PC-3 (cell line): ENCODE results near the gene AUTS2. TPM values are rescaled to one million over a fixed set of nuclear protein-coding genes. Genes with fewer than 3 reads are reported as not detected.

Experiments
- ATAC-seq: fragments of 200-7000 bp; cut with Tn5 transposase; 2 replicates; pipeline ENCODE4 v1.9.1; 2020; ENCODE audit warnings: mild to moderate bottlenecking, moderate library complexity
- BruUV-seq: library from RNA; stranded (reverse); fragments of 400-500 nt; replicated peaks from 2 replicates; lab custom pipeline; 2021; lab: Mats Ljungman, UMichigan
- CTCF ChIA-PET: fragments of 300-600 bp; sonication (Branson Sonifier 250); formaldehyde crosslinking; loops from one replicate; lab custom pipeline; 2022; ENCODE audit warnings: antibody characterized with exemption; lab: Charles Lee
- POLR2A ChIA-PET: fragments of 300-600 bp; sonication (Branson Sonifier 250); formaldehyde crosslinking; loops from one replicate; lab custom pipeline; 2022; ENCODE audit warnings: antibody characterized with exemption; ENCODE audit not compliant: unreplicated experiment; lab: Charles Lee
- DNase-seq: peaks from one replicate; pipeline ENCODE4 v3.0.0-alpha.2; 2015
- H2AFZ ChIP-seq: fragments of 300-600 bp; sonication (generic); 2 replicates; pipeline ENCODE4 v1.6.0; 2016; ENCODE audit warnings: antibody characterized with exemption, low read length
- H3F3A ChIP-seq: fragments of 300-600 bp; sonication (generic); one replicate; pipeline ENCODE4 v1.6.0; 2017; ENCODE audit warnings: antibody characterized with exemption, low read length, control low read depth, mild to moderate bottlenecking; ENCODE audit not compliant: unreplicated experiment
- H3K27ac ChIP-seq: fragments of 300-600 bp; sonication (generic); 2 replicates; pipeline ENCODE4 v1.5.1; 2016; ENCODE audit warnings: mild to moderate bottlenecking, low read length
- H3K27me3 ChIP-seq: fragments of 300-600 bp; sonication (generic); 2 replicates; pipeline ENCODE4 v1.6.1; 2016; ENCODE audit warnings: low read length, mixed read lengths
- H3K36me3 ChIP-seq: fragments of 300-600 bp; sonication (generic); 2 replicates; pipeline ENCODE4 v1.6.1; 2016; ENCODE audit warnings: low read depth, mixed run types, low read length, mixed read lengths
- H3K4me1 ChIP-seq: fragments of 300-600 bp; sonication (generic); 2 replicates; pipeline ENCODE4 v1.5.1; 2016; ENCODE audit warnings: low read length; ENCODE audit not compliant: insufficient read depth
- H3K4me2 ChIP-seq: fragments of 300-600 bp; sonication (generic); 2 replicates; pipeline ENCODE4 v1.6.0; 2016; ENCODE audit warnings: low read length
- H3K4me3 ChIP-seq: fragments of 300-600 bp; sonication (generic); 2 replicates; pipeline ENCODE4 v1.5.1; 2016; ENCODE audit warnings: mild to moderate bottlenecking, low read length, mixed read lengths
- H3K79me2 ChIP-seq: fragments of 300-600 bp; sonication (generic); 2 replicates; pipeline ENCODE4 v1.6.1; 2017; ENCODE audit warnings: low read length, mixed read lengths
- H3K9ac ChIP-seq: fragments of 300-600 bp; sonication (generic); 2 replicates; pipeline ENCODE4 v1.6.0; 2016; ENCODE audit warnings: mild to moderate bottlenecking, low read length
- H3K9me2 ChIP-seq: fragments of 300-600 bp; sonication (generic); replicated peaks from 2 replicates; pipeline ENCODE4 v1.6.1; 2016; ENCODE audit warnings: mixed run types, low read length, mixed read lengths
- H3K9me3 ChIP-seq: fragments of 300-600 bp; sonication (generic); 2 replicates; pipeline ENCODE4 v1.6.1; 2016; ENCODE audit warnings: low read length, mixed read lengths
- H4K20me1 ChIP-seq: fragments of 300-600 bp; sonication (generic); 2 replicates; pipeline ENCODE4 v1.6.1; 2016; ENCODE audit warnings: low read length, mixed read lengths
- EZH2 ChIP-seq: fragments of 300-600 bp; sonication (generic); IDR thresholded peaks from one replicate; pipeline ENCODE4 v1.6.1; 2017; ENCODE audit warnings: antibody characterized with exemption, mild to moderate bottlenecking, low read length; ENCODE audit not compliant: unreplicated experiment
- EZH2phosphoT487 ChIP-seq: fragments of 300-600 bp; sonication (generic); IDR thresholded peaks from 2 replicates; pipeline ENCODE4 v1.6.1; 2018; ENCODE audit warnings: mild to moderate bottlenecking, antibody characterized with exemption, low read length, borderline replicate concordance
- intact Hi-C: fragments of 100-400 bp; cut with micrococcal nuclease; formaldehyde crosslinking; loops from 2 replicates; pipeline ENCODE4 v1.9.0; 2023
- total RNA-seq: library from RNA; depleted of rRNA; stranded (reverse); fragments of >200 nt; gene quantifications from 2 replicates; pipeline ENCODE4 v1.2.3, GENCODE V29; 2014
- TF ChIP-seq, protein P1 (sequence below): fragments of 300-600 bp; sonication (generic); conservative IDR thresholded peaks from 2 replicates; pipeline ENCODE4 v1.5.1; 2017; ENCODE audit warnings: antibody characterized with exemption, low read depth, mild to moderate bottlenecking, low read length

The AUTS2 gene
- total RNA-seq, 1 experiment from 2014 or later: not detected

DNA sequence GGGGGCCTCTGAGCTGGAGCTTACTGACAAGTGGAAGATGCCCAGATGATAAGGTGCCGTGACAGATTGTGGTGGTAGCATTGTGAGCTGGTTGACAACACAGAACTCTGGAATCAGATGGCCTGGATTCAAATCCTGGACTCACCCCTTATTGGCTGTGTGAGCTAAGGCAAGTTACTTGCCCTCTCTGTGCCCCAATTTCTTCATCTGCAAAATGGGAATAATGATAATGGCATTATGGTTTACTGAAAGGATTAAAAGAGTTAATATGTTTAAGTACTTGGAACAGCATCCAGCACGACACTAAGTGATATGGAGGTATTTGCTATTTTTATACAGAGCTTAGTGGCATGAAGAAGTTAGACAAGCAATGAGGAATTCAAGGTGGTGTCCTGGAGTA lies 1067.7 kb downstream of the AUTS2 start:
- DNase-seq (no peak), ATAC-seq (no peak)
- H3K4me3 ChIP-seq: no peak overlapping the region
- ChIA-PET POLR2A (no interaction called here), CTCF (no interaction called here)
- H3K4me1 ChIP-seq: no peaks in the 10 kb centered on the region
- no peaks in the 10 kb centered on the region for H3F3A ChIP-seq
- no peak overlapping the region for H3K9ac ChIP-seq
- no peaks in the 10 kb centered on the region for H3K9me3 ChIP-seq
- H4K20me1 ChIP-seq: no peaks in the 10 kb centered on the region
- no peaks in the 10 kb centered on the region for H3K27me3 ChIP-seq
- BruUV-seq: no TSS peak
- no peak overlapping the region for H3K27ac ChIP-seq
- no peak for TF ChIP-seq EZH2
- TF ChIP-seq EZH2phosphoT487: no peak
- TF ChIP-seq, protein P1, sequence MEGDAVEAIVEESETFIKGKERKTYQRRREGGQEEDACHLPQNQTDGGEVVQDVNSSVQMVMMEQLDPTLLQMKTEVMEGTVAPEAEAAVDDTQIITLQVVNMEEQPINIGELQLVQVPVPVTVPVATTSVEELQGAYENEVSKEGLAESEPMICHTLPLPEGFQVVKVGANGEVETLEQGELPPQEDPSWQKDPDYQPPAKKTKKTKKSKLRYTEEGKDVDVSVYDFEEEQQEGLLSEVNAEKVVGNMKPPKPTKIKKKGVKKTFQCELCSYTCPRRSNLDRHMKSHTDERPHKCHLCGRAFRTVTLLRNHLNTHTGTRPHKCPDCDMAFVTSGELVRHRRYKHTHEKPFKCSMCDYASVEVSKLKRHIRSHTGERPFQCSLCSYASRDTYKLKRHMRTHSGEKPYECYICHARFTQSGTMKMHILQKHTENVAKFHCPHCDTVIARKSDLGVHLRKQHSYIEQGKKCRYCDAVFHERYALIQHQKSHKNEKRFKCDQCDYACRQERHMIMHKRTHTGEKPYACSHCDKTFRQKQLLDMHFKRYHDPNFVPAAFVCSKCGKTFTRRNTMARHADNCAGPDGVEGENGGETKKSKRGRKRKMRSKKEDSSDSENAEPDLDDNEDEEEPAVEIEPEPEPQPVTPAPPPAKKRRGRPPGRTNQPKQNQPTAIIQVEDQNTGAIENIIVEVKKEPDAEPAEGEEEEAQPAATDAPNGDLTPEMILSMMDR: no peak
- no peak overlapping the region for H2AFZ ChIP-seq
- H3K4me2 ChIP-seq: no peak overlapping the region
- no peaks in the 10 kb centered on the region for H3K79me2 ChIP-seq
- H3K9me2 ChIP-seq: no peaks in the 10 kb centered on the region
- H3K36me3 ChIP-seq: no peaks in the 10 kb centered on the region
- intact Hi-C loops: no loop called here

DNA sequence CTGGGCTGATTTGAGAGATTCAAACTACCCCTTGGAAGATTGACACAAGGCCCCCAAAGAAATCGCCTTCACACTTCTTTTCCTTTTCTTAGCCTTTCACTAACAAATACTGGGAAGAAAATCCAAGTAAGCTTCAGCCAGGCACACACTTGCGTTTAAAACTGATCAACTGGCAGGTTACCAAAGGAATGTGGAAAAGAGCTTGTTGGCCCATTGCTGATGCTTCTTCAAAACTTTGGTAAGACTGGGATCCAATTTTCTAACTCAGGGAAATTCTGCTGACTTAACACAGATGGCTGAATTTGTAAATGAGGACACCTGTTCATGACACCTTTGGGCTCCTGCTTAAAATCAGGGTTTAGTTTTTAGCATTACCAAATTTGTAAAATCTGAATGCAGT lies 1069.1 kb downstream of the AUTS2 start:
- intact Hi-C loops: no loop called here
- no peak for DNase-seq
- H3K9me3 ChIP-seq: no peaks in the 10 kb centered on the region
- TF ChIP-seq, protein P1: no peak
- no peak for TF ChIP-seq EZH2phosphoT487
- TF ChIP-seq EZH2: no peak
- no peaks in the 10 kb centered on the region for H3K79me2 ChIP-seq
- POLR2A ChIA-PET: interaction anchor here (0.6 kb wide), 1 partner anchor 30 kb away, joined by 4 read pairs; no protein-coding TSS in a partner anchor
- no peak overlapping the region for H2AFZ ChIP-seq
- H3K27ac ChIP-seq: no peak overlapping the region
- no TSS peak for BruUV-seq
- ATAC-seq: no peak
- H3K4me2 ChIP-seq: no peak overlapping the region
- CTCF ChIA-PET: no interaction called here
- H3K36me3 ChIP-seq: no peaks in the 10 kb centered on the region
- no peaks in the 10 kb centered on the region for H3F3A ChIP-seq
- no peak overlapping the region for H3K9ac ChIP-seq
- no peaks in the 10 kb centered on the region for H3K9me2 ChIP-seq
- H3K4me3 ChIP-seq: no peak overlapping the region
- H3K4me1 ChIP-seq: no peaks in the 10 kb centered on the region
- no peaks in the 10 kb centered on the region for H4K20me1 ChIP-seq
- H3K27me3 ChIP-seq: no peaks in the 10 kb centered on the region

DNA sequence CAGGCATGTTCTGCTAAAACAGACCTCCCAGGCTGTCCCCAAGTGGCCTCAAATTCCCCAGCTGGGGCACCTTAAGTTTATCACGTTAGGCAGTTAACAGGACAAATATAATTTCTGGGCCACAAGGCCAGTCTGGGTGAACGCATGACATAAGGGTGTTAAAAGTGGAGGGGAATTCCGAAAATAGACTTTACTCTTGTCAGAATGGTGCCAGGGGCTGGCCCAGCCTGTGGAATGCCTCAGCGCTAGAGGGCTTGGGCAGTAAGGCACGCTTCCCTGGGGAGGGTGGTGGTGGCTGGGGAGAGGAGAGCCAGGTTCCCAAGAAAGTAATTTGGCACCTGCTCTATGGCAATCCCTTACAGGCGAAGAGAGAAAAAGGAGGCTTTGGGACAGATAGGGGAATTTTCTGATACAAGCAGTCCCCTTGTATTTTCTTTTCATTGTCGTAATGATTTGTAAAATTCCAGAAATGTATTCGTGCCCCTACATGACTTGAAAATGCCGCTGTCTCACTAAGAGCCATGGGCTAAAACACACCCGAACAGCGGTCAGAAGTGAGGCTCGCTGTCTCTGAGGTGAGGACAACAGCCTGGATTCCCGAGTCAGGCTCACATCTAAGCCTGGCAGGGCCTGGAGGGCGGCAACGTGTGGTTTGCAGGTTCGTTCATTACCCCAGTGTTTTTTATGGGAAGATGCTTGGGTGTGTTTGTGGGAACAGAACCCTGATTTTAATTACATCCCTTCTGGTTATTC lies 1070.5 kb downstream of the AUTS2 start:
- no peak overlapping the region for H3K4me3 ChIP-seq
- no peak for ATAC-seq
- no peak for DNase-seq
- intact Hi-C loops: no loop called here
- no peaks in the 10 kb centered on the region for H3K79me2 ChIP-seq
- H3K9me2 ChIP-seq: no peaks in the 10 kb centered on the region
- no peak overlapping the region for H3K4me2 ChIP-seq
- H4K20me1 ChIP-seq: no peaks in the 10 kb centered on the region
- no peak overlapping the region for H3K27ac ChIP-seq
- no peaks in the 10 kb centered on the region for H3K36me3 ChIP-seq
- H2AFZ ChIP-seq: no peak overlapping the region
- ChIA-PET CTCF (no interaction called here), POLR2A (no interaction called here)
- TF ChIP-seq, protein P1: no peak
- TF ChIP-seq EZH2phosphoT487: no peak
- H3K9ac ChIP-seq: no peak overlapping the region
- H3K9me3 ChIP-seq: no peaks in the 10 kb centered on the region
- H3K27me3 ChIP-seq: no peaks in the 10 kb centered on the region
- BruUV-seq: no TSS peak
- H3K4me1 ChIP-seq: no peaks in the 10 kb centered on the region
- H3F3A ChIP-seq: no peaks in the 10 kb centered on the region
